GM12872 (cell line): ENCODE results near the gene RXRA.

Source experiments
- TF ChIP-seq, protein P1 (sequence below): IDR thresholded peaks from 3 replicates; pipeline ENCODE4 v1.5.1; 2011; ENCODE audit warnings: low read depth, mild to moderate bottlenecking, low read length, moderate library complexity; ENCODE audit not compliant: insufficient read depth

Gene RXRA

GRCh38 chr9:134378901-134379338 is 52.7 kb downstream of the RXRA start:
- TF ChIP-seq, protein P1, sequence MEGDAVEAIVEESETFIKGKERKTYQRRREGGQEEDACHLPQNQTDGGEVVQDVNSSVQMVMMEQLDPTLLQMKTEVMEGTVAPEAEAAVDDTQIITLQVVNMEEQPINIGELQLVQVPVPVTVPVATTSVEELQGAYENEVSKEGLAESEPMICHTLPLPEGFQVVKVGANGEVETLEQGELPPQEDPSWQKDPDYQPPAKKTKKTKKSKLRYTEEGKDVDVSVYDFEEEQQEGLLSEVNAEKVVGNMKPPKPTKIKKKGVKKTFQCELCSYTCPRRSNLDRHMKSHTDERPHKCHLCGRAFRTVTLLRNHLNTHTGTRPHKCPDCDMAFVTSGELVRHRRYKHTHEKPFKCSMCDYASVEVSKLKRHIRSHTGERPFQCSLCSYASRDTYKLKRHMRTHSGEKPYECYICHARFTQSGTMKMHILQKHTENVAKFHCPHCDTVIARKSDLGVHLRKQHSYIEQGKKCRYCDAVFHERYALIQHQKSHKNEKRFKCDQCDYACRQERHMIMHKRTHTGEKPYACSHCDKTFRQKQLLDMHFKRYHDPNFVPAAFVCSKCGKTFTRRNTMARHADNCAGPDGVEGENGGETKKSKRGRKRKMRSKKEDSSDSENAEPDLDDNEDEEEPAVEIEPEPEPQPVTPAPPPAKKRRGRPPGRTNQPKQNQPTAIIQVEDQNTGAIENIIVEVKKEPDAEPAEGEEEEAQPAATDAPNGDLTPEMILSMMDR = no peak

- TF ChIP-seq, protein P1 = no peak
Measured at GRCh38 chr9:134379831-134380365, 53.6 kb downstream of the RXRA start.

DNA sequence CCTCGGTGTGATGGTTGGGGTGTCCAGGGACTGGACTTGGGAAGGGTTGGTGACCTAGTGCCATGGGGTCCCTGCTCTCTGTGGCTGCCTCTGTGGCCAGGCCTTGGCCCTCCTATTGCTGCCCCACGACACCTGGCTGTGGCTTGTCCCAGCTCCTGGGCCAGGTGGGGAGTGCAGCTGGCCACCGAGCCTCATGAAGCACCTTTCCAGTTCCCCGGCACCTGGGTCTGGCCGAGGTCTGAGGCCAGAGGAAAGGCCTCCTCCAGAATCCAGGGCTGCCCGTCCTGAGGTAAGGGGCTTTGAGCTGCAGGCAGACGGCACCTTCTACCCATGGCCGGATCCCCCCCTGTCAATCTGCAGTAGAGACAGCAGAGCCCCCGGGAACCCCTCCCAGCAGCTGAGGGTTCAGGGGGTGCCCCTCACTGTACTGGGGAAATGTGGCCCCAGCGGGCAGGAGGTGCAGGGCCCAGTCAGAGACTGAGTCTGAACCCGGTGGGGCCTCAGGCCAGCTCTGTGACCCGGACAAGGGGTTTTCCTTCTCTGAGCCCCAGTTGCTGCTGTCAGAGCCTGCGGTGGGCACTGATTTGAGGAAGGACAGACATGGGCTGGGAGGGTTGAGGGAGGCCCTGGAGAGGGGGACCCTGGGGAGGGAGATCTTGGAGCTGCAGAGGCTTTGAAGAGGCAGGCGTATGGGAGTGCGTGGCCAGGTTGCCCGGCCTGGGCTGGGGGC is 54.5 kb downstream of the RXRA start:
- TF ChIP-seq, protein P1 = no peak

- TF ChIP-seq, protein P1 = no peak
Measured at GRCh38 chr9:134381272-134381661, 55.0 kb downstream of the RXRA start.

DNA sequence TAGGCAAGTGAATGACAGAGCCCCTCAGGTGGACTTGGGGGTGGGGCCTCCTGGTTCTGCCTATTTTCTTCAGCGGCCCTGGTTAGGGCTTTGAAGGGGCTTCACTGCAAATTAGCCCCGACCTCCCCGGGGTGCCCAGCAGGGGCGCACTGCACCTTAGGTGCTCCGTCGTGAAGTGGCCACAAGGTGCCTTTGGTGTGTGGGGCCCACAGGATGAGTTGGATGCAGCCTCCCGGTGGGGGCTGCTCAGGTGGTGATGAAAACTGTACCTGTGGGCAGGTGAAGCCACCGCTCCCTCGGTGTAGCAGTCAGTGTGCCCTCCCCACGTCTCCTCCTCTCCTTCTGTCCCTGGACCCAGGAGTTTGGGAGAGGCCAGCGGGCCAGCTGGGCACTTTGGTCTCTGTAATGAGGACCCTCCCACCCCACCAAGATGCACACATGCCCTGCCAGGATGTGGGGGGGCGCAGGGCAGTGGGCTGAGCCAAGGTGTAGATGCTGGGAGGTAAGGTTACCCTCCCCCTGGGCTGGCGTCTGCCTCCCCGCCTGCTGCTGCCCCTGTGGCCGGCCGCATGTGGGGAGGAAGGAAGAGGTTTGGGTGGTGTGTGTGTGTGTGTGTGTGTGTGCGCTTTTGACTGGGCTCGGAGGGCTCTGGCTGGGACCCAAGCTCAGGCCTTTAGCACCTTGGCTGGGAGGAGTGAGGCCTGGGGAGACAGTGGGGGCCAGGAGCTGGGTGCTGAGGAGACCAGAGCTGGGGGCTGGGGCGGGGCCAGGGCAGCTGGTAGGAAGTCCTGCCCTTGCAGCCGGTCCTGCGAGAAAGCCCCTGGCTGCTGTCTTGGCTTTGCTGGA is 55.6 kb downstream of the RXRA start:
- TF ChIP-seq, protein P1 = peak; percentile 63

DNA sequence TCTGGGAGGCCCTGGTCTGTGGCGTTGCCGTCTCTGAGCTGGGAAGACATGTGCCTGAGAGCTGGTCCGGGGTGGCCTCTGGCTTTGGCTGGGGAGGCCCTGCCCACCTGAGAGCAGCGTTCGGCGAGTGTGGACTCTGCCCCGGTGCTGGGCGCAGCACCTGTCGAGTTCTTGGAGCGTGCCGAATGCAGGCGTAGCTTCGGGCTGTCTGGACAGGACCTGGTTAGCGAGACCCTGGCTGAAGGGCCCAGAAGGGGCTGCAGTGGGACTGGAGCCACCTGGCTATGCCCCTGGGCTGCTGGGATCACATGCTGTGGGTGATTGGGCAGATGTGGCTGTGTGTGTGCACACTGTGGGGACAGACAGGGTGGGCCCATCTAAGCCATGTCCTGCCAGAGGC is 56.5 kb downstream of the RXRA start:
- TF ChIP-seq, protein P1 = no peak

- TF ChIP-seq, protein P1 = no peak
Measured at GRCh38 chr9:134383148-134383547, 56.9 kb downstream of the RXRA start.
